DND-41 (cell line): ENCODE measurements around the gene PPM1M.

Source experiments
- ATAC-seq: fragments of 200-7000 bp; cut with Tn5 transposase; 3 replicates; pipeline ENCODE4 v1.9.1; 2021; ENCODE audit warnings: low read depth; ENCODE audit not compliant: insufficient read depth
- DNase-seq: peaks from one replicate; pipeline ENCODE4 v3.0.0-alpha.2; 2020
- H2AFZ ChIP-seq: 2 replicates; pipeline ENCODE4 v1.6.0; 2012; ENCODE audit warnings: low read depth, low read length
- H3K27ac ChIP-seq: 2 replicates; pipeline ENCODE4 v1.5.1; 2012; ENCODE audit warnings: low read length, inconsistent platforms
- H3K27me3 ChIP-seq: fragments of 200-600 bp; sonication (generic); 2 replicates; pipeline ENCODE4 v1.6.0; 2012; ENCODE audit warnings: low read length, mild to moderate bottlenecking, inconsistent platforms; ENCODE audit not compliant: insufficient read depth, poor library complexity
- H3K36me3 ChIP-seq: 2 replicates; pipeline ENCODE4 v1.5.1; 2012; ENCODE audit warnings: low read length, inconsistent platforms; ENCODE audit not compliant: insufficient read depth
- H3K4me1 ChIP-seq: 2 replicates; pipeline ENCODE4 v1.5.1; 2012; ENCODE audit warnings: mild to moderate bottlenecking, low read length; ENCODE audit not compliant: insufficient read depth
- H3K4me2 ChIP-seq: 2 replicates; pipeline ENCODE4 v1.6.0; 2012; ENCODE audit warnings: mild to moderate bottlenecking, moderate library complexity, low read length, inconsistent platforms; ENCODE audit not compliant: insufficient read depth
- H3K4me3 ChIP-seq, 2 experiments: fragments of 200-600 bp in 1 of 2; shearing (Covaris generic) in 1 of 2; 2 replicates each; pipeline ENCODE4 v1.5.1; 2012 to 2016; ENCODE audit warnings: inconsistent platforms in 2 of 2, low read length in 2 of 2, mild to moderate bottlenecking in 2 of 2, low read depth in 1 of 2, moderate library complexity in 1 of 2
- H3K79me2 ChIP-seq: 2 replicates; pipeline ENCODE4 v1.6.0; 2012; ENCODE audit warnings: low read length, inconsistent platforms; ENCODE audit not compliant: insufficient read depth
- H3K9ac ChIP-seq: 2 replicates; pipeline ENCODE4 v1.6.0; 2012; ENCODE audit warnings: low read depth, mild to moderate bottlenecking, inconsistent platforms, low read length, moderate library complexity
- H3K9me3 ChIP-seq: 2 replicates; pipeline ENCODE4 v1.5.1; 2012; ENCODE audit warnings: low read length, moderate library complexity, mild to moderate bottlenecking, inconsistent platforms; ENCODE audit not compliant: insufficient read depth, severe bottlenecking
- H4K20me1 ChIP-seq: 2 replicates; pipeline ENCODE4 v1.6.0; 2012; ENCODE audit warnings: low read length; ENCODE audit not compliant: insufficient read depth
- CTCF ChIP-seq: IDR thresholded peaks from 2 replicates; pipeline ENCODE4 v1.5.1; 2012; ENCODE audit warnings: borderline replicate concordance, low read length, moderate library complexity, mild to moderate bottlenecking; ENCODE audit not compliant: poor library complexity, severe bottlenecking; ENCODE audit errors: extremely low read depth
- EZH2 ChIP-seq: IDR thresholded peaks from 3 replicates; pipeline ENCODE4 v1.6.1; 2012; ENCODE audit warnings: borderline replicate concordance, low read depth, mild to moderate bottlenecking, moderate library complexity, low read length, inconsistent platforms; ENCODE audit not compliant: severe bottlenecking

PPM1M gene

GRCh38 chr3:52297242-52298148 is 51.9 kb downstream of the PPM1M start:
- no peaks in the 10 kb centered on the region for H4K20me1 ChIP-seq
- H3K4me3 ChIP-seq: no peak overlapping the region
- no peaks in the 10 kb centered on the region for H3K9me3 ChIP-seq
- no peak overlapping the region for H3K27ac ChIP-seq
- no peak for ATAC-seq
- peaks cover 6% of the 10 kb centered on the region; the same call in 1 of the 2 replicates for H3K36me3 ChIP-seq
- no peaks in the 10 kb centered on the region for H3K79me2 ChIP-seq
- no peaks in the 10 kb centered on the region for H3K27me3 ChIP-seq
- H3K4me2 ChIP-seq: no peak overlapping the region
- no peak overlapping the region for H2AFZ ChIP-seq
- DNase-seq: no peak
- no peak overlapping the region for H3K9ac ChIP-seq
- no peaks in the 10 kb centered on the region for H3K4me1 ChIP-seq
- TF ChIP-seq CTCF (no peak), EZH2 (no peak)

GRCh38 chr3:52298149-52299098 is 52.9 kb downstream of the PPM1M start:
- DNase-seq (no peak), ATAC-seq (no peak)
- H3K27me3 ChIP-seq: no peaks in the 10 kb centered on the region
- no peak overlapping the region for H3K4me3 ChIP-seq
- TF ChIP-seq EZH2 (no peak), CTCF (no peak)
- H3K79me2 ChIP-seq: no peaks in the 10 kb centered on the region
- H3K36me3 ChIP-seq: no peaks in the 10 kb centered on the region
- no peak overlapping the region for H3K27ac ChIP-seq
- H3K4me2 ChIP-seq: no peak overlapping the region
- H3K9me3 ChIP-seq: no peaks in the 10 kb centered on the region
- no peak overlapping the region for H2AFZ ChIP-seq
- H3K9ac ChIP-seq: no peak overlapping the region
- H4K20me1 ChIP-seq: no peaks in the 10 kb centered on the region
- H3K4me1 ChIP-seq: no peaks in the 10 kb centered on the region

GRCh38 chr3:52299247-52299878 is 53.8 kb downstream of the PPM1M start:
- ATAC-seq: 0 out of 3 replicates have a peak, but pooled peaks have one; percentile 15
- Histone ChIP-seq H3K27ac (no peak overlapping the region), H3K4me3 (no peak overlapping the region), H3K9me3 (no peaks in the 10 kb centered on the region), H3K9ac (no peak overlapping the region), H3K79me2 (no peaks in the 10 kb centered on the region), H2AFZ (no peak overlapping the region), H3K36me3 (no peaks in the 10 kb centered on the region), H3K4me1 (no peaks in the 10 kb centered on the region), H3K27me3 (no peaks in the 10 kb centered on the region), H4K20me1 (no peaks in the 10 kb centered on the region), H3K4me2 (no peak overlapping the region)
- TF ChIP-seq CTCF: no peak
- TF ChIP-seq EZH2: no peak
- DNase-seq: no peak
